T47D (cell line): ENCODE measurements around the gene GPR45.

ENCODE experiments used
- DNase-seq, 2 experiments: peaks; one replicate each; pipeline versions ENCODE4 v3.0.0 to v3.0.0-alpha.2; 2011 to 2012; ENCODE audit warnings: low read depth in 1 of 2, low spot score in 1 of 2
- JUND ChIP-seq: IDR thresholded peaks from 2 replicates; pipeline ENCODE4 v1.6.1; 2012; ENCODE audit warnings: low read depth
- in situ Hi-C: cut with HindIII; loops from 2 replicates; pipeline ENCODE4 v1.10.0; 2016; ENCODE audit warnings: low sequenced_read_pairs, low pct_unique_long_range_greater_than_20kb

The GPR45 gene

GRCh38 chr2:105258835-105259350, 17.4 kb downstream of the GPR45 start:
- in situ Hi-C loops, result no loop called here
- no peak for TF ChIP-seq JUND
- DNase-seq, result no peak

- no peak for DNase-seq
- in situ Hi-C loops, result no loop called here
- TF ChIP-seq JUND, result no peak
Observed at GRCh38 chr2:105261061-105261460, 19.5 kb downstream of the GPR45 start.

GRCh38 chr2:105262651-105263091, 21.1 kb downstream of the GPR45 start:
- DNase-seq, result no peak
- in situ Hi-C loops, result no loop called here
- no peak for TF ChIP-seq JUND

GRCh38 chr2:105269426-105269825, 27.9 kb downstream of the GPR45 start:
- TF ChIP-seq JUND, result no peak
- in situ Hi-C loops, result no loop called here

DNA sequence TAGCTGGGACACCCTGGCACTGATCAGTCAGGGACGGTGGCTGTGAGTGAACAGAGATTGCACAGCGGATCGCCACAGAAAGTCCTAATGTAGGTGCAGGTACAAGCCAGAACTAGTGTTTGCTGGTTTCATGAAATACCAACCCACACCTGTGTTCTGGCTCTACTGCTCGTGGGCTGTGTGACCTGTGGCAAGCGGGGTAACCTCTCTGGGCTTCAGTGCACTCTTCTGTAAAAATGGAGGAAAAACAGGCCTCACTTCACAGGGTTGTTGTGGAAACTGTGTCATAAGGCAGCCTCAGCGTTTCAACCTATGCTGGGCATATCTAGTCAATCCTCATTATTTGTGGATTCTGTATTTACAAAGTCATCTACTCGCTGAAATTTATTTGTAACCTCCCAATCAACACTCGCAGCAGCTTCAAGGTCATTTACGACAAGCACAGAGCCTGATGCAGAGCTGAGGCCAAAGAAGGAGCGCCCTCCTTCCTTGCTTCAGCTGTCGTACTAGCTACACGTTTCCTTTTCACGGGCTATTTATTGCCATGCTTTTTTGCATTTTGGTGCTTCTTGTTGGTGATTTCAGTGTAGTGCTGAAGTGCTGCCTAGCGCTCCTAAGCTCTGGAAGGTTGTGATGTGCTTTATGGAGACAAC, 30.0 kb downstream of the GPR45 start:
- no peak for TF ChIP-seq JUND

More at GRCh38 chr2:105269426-105269825, 27.9 kb downstream of the GPR45 start:
- no peak for DNase-seq

DNA sequence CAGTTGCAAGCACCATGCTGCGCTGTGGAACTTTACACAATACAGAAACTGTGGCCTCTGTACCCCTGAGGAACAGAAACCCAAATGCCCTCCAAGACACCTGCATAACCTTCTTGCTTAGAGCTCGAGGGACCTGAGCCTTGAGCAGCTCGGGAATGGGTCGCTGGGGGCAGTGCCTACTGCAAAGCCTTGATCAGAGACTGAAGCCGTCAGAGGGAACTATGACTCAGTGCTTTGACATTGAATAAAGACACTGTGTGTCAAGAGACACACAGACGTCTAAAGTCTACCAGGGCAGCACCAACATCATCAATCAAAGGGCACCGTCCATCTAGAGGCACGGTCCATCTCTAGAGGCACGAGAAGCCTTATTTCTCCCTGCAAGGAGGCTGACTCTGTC, 30.6 kb downstream of the GPR45 start:
- no peak for TF ChIP-seq JUND
- DNase-seq, result no peak
- in situ Hi-C loops, result no loop called here

More for the DNA sequence above, 30.0 kb downstream of the GPR45 start:
- DNase-seq, result no peak
- in situ Hi-C loops, result no loop called here

GRCh38 chr2:105274046-105274445, 32.5 kb downstream of the GPR45 start:
- in situ Hi-C loops, result no loop called here
- no peak for DNase-seq
- TF ChIP-seq JUND, result no peak

GRCh38 chr2:105278654-105279053, 37.1 kb downstream of the GPR45 start:
- in situ Hi-C loops, result no loop called here
- DNase-seq, result no peak
- no peak for TF ChIP-seq JUND

DNA sequence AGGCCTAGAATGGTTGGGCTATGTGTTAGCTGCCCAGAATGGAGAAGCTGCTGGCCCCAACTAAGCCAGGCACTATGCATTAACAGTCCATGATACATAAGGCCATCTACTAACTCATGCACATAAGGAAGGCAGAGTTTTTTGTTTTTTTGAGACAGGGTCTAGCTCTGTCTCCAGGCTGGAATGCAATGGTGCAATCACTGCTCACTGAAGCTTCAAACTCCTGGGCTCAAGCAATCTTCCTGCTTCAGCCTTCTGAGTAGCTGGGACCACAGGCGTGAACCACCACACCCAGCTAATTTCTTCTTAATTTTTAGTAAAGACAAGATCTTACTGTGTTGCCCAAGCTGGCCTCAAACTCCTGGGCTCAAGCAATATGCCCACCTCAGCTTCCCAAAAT, 37.6 kb downstream of the GPR45 start:
- in situ Hi-C loops, result no loop called here
- DNase-seq, result no peak

DNA sequence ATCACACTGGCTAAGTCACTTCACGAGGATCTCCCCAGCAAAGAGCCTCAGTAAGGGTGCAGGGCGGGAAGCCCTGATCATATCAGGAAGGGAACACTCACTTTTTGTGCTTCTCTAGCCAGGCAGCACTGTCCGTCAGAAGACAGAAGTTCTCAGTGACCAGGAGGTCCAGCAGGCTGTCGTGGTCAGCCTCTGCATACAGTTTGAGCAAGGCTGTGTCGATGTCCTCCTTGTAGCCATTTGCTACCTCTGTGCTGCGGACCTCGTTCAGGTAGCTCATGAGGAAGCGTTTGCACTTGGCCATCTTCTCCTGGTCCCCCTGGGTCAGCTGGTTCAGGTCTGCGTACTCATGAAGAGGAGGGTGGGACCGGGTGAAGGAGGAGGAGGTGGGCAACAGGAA, 38.7 kb downstream of the GPR45 start:
- TF ChIP-seq JUND, result no peak
- in situ Hi-C loops, result no loop called here
- DNase-seq, result no peak

More for the DNA sequence above, 37.6 kb downstream of the GPR45 start:
- no peak for TF ChIP-seq JUND

GRCh38 chr2:105283532-105283931, 42.0 kb downstream of the GPR45 start:
- no peak for TF ChIP-seq JUND
- no peak for DNase-seq
- in situ Hi-C loops, result no loop called here

GRCh38 chr2:105287692-105288091, 46.1 kb downstream of the GPR45 start:
- TF ChIP-seq JUND, result no peak

DNA sequence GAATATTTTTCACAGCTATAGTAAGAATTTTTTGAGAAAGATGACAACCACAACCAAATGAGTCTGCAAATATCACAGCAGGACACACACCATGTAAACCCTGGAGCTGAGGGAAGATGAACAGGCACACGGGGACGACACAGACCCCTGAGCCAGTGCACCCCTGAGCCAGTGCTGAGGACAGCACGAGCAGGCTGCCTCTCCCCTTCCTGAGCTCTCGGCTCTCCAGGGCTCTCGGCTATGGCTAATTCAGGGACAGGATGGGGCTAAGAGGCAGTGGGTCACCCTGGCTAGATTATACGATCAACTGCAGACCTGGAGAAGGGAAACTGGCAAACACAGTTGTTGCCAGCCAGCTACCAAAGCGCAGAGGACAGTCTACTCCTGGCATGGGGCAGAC, 46.6 kb downstream of the GPR45 start:
- no peak for TF ChIP-seq JUND
- in situ Hi-C loops, result no loop called here
- DNase-seq, result no peak

More at GRCh38 chr2:105287692-105288091, 46.1 kb downstream of the GPR45 start:
- DNase-seq, result peak; percentile 21 to 71
- in situ Hi-C loops, result no loop called here
